ENCODE measurements around the gene GID8. TPM values are rescaled to one million over a fixed set of nuclear protein-coding genes. Genes with fewer than 3 reads are reported as not detected.

GID8 gene
- total and polyA plus RNA-seq, 5 experiments from 2014 or later = 20.2 to 61.2 (median 24.4) TPM

DNA sequence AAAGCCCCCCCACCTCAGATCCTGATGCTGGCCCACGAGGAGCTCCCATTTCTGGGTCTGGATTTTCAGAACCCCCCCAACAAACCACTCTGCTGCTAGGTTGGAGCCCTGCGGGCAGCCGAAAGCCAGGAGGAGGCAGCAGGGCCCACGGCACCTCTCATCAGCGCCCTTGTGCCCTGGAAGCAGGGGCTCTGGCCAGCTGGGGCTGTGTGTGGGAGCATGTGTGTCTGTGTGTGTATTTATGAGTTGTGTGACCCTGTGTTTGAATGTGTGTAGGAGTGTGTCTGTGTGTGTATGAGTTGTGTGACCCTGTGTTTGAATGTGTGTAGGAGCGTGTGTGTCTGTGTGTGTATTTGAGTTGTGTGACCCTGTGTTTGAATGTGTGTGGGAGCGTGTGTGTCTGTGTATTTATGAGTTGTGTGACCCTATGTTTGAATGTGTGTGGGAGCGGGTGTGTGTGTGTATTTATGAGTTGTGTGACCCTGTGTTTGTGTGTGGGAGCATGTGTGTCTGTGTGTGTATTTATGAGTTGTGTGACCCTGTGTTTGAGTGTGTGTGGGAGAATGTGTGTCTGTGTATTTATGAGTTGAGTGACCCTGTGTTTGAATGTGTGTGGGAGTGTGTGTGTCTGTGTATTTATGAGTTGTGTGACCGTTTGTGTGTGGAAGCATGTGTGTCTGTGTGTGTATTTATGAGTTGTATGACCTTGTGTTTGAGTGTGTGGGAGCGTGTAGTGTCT, 33.4 kb downstream of the GID8 start:
- POLR2A ChIA-PET = interaction anchor here (1.7 kb wide), 1 partner anchor 68 kb away, joined by 6 read pairs; no protein-coding TSS in a partner anchor
- Mint-ChIP-seq H3K4me3 (peak overlapping the region in 8 of 10 donors; percentile 37 to 88 (median 79)), H3K27me3 (peaks cover 16 to 47% (median 30%) of the 10 kb centered on the region in 5 donors), H3K4me1 (peaks cover 13 to 22% (median 20%) of the 10 kb centered on the region in 4 donors), H3K9me3 (no peaks in the 10 kb centered on the region), H3K36me3 (no peaks in the 10 kb centered on the region), H3K27ac (peak overlapping the region in 3 of 10 donors; percentile 36 to 54 (median 50))
- DNase-seq = no peak
- no peak for ATAC-seq

- peak overlapping the region in 6 of 10 donors; percentile 42 to 83 (median 60) for H3K27ac Mint-ChIP-seq
- POLR2A ChIA-PET = interaction anchor here (0.7 to 1.6 kb wide), 4 partner anchors 13 to 205 kb away, joined by 3 to 8 read pairs (median 5); partner anchors contain the start of gene GID8
Measured at GRCh38 chr20:62971950-62972844, 34.2 kb downstream of the GID8 start.

DNA sequence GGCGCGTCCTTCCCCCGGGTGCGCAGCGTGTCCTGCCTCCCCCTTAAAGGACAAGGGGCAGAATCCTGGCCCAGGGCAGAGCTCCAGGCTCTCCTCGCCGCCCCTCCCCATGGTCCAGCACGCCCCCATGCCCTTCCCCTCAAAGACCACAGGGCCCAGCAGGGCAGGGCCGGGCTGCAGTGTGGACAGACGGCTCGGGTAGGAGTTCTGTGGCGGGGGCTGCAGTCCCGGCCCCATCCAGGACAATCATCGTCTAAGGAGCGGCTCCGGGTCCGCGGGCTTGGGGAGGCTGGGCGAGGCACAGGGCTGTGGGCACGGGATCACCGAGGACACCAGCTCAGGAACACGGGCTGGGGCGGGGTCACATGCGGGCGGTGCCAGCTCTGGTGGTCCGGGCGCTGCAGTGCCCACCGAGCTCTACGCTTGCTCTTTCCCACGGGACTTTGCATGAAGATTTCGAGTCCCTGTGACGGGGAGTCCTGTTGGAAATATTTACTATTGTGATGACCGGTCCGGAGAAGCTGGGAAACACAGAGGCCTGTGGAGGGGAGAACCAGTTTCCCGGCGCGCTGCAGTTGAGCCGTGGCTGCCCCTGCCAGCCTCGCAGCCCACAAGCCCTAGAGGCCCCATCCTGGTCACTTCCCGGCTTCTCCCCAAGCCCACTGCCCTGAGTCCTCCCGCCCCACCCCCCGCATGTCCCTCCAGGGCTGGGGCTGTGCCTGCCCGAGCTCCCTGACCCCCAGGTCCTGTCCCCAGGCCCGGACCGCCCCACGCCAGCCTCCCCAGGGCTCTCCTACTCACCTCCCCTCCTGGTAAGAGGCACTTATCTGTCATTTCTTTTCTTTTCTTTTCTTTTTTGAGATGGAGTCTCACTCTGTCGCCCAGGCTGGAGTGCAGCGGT, 35.1 kb downstream of the GID8 start:
- ATAC-seq = no peak
- H3K4me1 Mint-ChIP-seq = peaks cover 17 to 34% (median 28%) of the 10 kb centered on the region in 4 donors
- DNase-seq = no peak
- peak overlapping the region in 9 of 10 donors; percentile 31 to 91 (median 75) for H3K4me3 Mint-ChIP-seq
- H3K36me3 Mint-ChIP-seq = no peaks in the 10 kb centered on the region
- no peaks in the 10 kb centered on the region for H3K9me3 Mint-ChIP-seq
- H3K27me3 Mint-ChIP-seq = peaks cover 16 to 58% (median 33%) of the 10 kb centered on the region in 5 donors
- H3K27ac Mint-ChIP-seq = peak overlapping the region in 1 of 10 donors; percentile 78
- POLR2A ChIA-PET = interaction anchor here (0.7 to 1.6 kb wide), 4 partner anchors 14 to 204 kb away, joined by 3 to 8 read pairs (median 5); partner anchors contain the start of gene GID8

More at GRCh38 chr20:62971950-62972844, 34.2 kb downstream of the GID8 start:
- peaks cover 16 to 50% (median 32%) of the 10 kb centered on the region in 5 donors for H3K27me3 Mint-ChIP-seq
- peaks cover 13 to 25% (median 20%) of the 10 kb centered on the region in 4 donors for H3K4me1 Mint-ChIP-seq
- no peaks in the 10 kb centered on the region for H3K9me3 Mint-ChIP-seq
- no peaks in the 10 kb centered on the region for H3K36me3 Mint-ChIP-seq
- ATAC-seq (peak; percentile 99), DNase-seq (peak; percentile 72 to 91 (median 80))
- peak overlapping the region; percentile 74 to 91 (median 81) for H3K4me3 Mint-ChIP-seq

DNA sequence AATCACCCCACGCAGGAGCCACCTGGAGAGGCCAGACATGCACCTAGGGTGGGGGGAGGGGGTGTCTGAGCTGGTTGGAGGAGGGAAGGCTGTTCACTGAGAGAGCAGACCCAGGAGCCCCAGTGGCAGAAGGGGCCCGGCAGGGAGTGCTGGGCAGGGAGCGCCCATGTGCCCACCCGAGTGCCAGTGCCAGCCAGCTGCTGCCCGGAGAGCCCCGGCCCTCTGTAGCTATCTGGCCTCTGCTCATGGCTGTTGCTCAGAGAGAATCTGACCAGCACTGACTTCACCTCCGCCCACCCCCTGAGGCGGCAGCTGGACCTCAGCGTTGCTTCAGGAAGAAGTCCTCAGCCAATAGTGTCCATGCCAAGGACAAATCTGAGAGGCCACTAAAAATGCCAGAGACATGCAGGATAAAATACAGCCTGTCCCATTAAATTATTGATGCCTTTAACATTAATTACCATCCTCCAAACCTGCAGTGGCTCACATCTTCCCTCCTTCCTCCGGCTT, 37.4 kb downstream of the GID8 start:
- POLR2A ChIA-PET = interaction anchor here (0.6 to 1.6 kb wide), 2 partner anchors 17 to 55 kb away, joined by 3 to 4 read pairs; no protein-coding TSS in a partner anchor
- Mint-ChIP-seq H3K27me3 (peaks cover 16 to 78% (median 38%) of the 10 kb centered on the region in 5 donors), H3K9me3 (no peaks in the 10 kb centered on the region), H3K27ac (peak overlapping the region in 3 of 10 donors; percentile 52 to 64 (median 55)), H3K4me1 (peaks cover 21 to 54% (median 38%) of the 10 kb centered on the region in 4 donors), H3K4me3 (no peak overlapping the region), H3K36me3 (no peaks in the 10 kb centered on the region)
- ATAC-seq (no peak), DNase-seq (no peak)

GRCh38 chr20:62975812-62976508, 38.0 kb downstream of the GID8 start:
- Mint-ChIP-seq H3K36me3 (no peaks in the 10 kb centered on the region), H3K4me3 (peak overlapping the region in 2 of 10 donors; percentile 11 to 43), H3K9me3 (no peaks in the 10 kb centered on the region), H3K27me3 (peaks cover 18 to 82% (median 42%) of the 10 kb centered on the region in 5 donors), H3K27ac (peak overlapping the region in 5 of 10 donors; percentile 40 to 85 (median 62)), H3K4me1 (peaks cover 22 to 59% (median 42%) of the 10 kb centered on the region in 4 donors)
- ATAC-seq = no peak
- DNase-seq = no peak
- POLR2A ChIA-PET = interaction anchor here (1.6 kb wide), 1 partner anchor 55 kb away, joined by 3 read pairs; no protein-coding TSS in a partner anchor

- Mint-ChIP-seq H3K36me3 (no peaks in the 10 kb centered on the region), H3K9me3 (no peaks in the 10 kb centered on the region), H3K27me3 (peaks cover 12 to 84% (median 35%) of the 10 kb centered on the region in 5 donors), H3K27ac (peak overlapping the region in 3 of 10 donors; percentile 64 to 77 (median 69)), H3K4me1 (peaks cover 20 to 60% (median 42%) of the 10 kb centered on the region in 4 donors), H3K4me3 (no peak overlapping the region)
- no peak for DNase-seq
- POLR2A ChIA-PET = interaction anchor here (1.3 to 1.6 kb wide), 3 partner anchors 22 to 56 kb away, joined by 3 to 5 read pairs (median 4); no protein-coding TSS in a partner anchor
- ATAC-seq = no peak
Measured at GRCh38 chr20:62976886-62977285, 38.9 kb downstream of the GID8 start.

DNA sequence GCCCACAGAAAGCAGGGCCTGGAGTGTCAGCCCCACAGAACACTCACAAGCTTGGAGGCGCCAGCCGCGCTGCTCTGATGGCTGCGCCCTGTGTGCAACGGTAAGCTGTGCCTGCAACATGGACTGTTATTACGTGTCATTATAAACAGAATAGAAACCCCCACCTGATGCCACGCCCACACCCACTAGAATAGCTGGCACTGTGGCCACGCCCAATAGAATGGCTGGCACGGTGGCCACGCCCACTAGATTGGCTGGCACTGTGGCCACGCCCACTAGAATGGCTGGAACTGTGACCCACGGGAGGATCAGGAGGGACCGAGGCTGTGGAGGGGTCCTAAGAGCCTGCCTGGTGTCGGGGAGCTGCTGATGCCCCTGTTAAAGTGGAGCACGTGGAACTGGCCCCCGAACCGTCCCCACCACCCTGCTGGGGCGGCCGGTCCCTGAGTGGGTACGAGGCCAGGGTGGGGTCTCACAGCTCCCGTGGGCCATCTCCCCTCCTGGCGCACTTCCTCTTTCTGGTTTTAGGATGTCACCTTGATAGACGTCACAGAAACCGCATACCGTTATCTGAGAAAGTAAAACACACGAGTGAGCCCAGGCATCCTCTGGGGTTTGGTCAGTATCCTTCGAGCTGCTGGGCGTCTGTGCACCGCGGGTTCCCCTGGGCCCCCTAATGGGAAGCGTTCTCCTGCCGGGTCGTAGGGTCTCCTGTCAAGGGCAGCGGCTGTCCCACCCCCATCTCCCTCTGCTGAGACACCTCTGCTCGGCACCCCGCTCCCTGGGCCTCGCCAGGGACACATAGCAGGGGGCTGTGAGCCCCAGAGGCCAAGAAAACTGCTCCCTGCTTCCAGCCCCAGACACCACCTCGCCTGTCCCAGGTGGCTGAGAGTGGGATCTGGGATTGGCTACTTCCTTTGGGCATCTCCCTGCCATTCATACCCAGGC, 39.9 kb downstream of the GID8 start:
- POLR2A ChIA-PET = interaction anchor here (1.0 to 1.6 kb wide), 3 partner anchors 23 to 61 kb away, joined by 3 to 5 read pairs (median 4); no protein-coding TSS in a partner anchor
- peak; percentile 65 to 87 (median 78) for DNase-seq
- H3K4me3 Mint-ChIP-seq = peak overlapping the region; percentile 58 to 79 (median 74)
- peaks cover 6 to 82% (median 30%) of the 10 kb centered on the region in 5 donors for H3K27me3 Mint-ChIP-seq
- H3K9me3 Mint-ChIP-seq = no peaks in the 10 kb centered on the region
- peaks cover 14 to 61% (median 42%) of the 10 kb centered on the region in 4 donors for H3K4me1 Mint-ChIP-seq
- H3K27ac Mint-ChIP-seq = peak overlapping the region in 9 of 10 donors; percentile 19 to 91 (median 79)
- H3K36me3 Mint-ChIP-seq = no peaks in the 10 kb centered on the region
- ATAC-seq = peak; percentile 65 to 76

DNA sequence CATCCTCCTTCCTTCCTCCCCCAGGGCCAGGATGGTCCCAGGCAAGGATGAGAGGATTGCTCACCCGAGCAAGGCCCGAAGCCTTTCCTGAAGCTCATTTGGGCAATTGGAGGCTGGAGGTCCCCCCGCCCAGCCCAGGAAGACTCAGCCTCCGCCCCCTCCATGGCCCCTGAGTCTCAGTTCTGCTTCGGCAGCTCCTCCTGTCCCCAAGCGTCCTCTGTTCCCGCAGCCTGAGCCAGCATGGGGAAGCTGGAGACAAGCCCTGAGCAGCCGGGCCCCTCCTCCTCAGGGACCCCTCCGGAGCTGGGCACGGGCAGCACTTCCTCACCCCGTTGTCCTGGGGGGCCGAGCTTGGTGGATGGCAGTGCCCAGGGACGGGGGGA, 40.6 kb downstream of the GID8 start:
- Mint-ChIP-seq H3K27me3 (peaks cover 5 to 80% (median 32%) of the 10 kb centered on the region in 5 donors), H3K9me3 (no peaks in the 10 kb centered on the region), H3K36me3 (no peaks in the 10 kb centered on the region)

GRCh38 chr20:62979310-62979709, 41.4 kb downstream of the GID8 start:
- POLR2A ChIA-PET = interaction anchor here (0.5 to 0.7 kb wide), 2 partner anchors 31 to 34 kb away, joined by 3 to 6 read pairs; no protein-coding TSS in a partner anchor
- DNase-seq (no peak), ATAC-seq (no peak)
- Mint-ChIP-seq H3K27ac (peak overlapping the region in 2 of 10 donors; percentile 31 to 40), H3K4me3 (peak overlapping the region in 2 of 10 donors; percentile 30 to 37), H3K36me3 (no peaks in the 10 kb centered on the region), H3K27me3 (peaks cover 3 to 76% (median 29%) of the 10 kb centered on the region in 5 donors), H3K4me1 (peaks cover 14 to 56% (median 39%) of the 10 kb centered on the region in 4 donors), H3K9me3 (no peaks in the 10 kb centered on the region)

More for the DNA sequence above, 40.6 kb downstream of the GID8 start:
- H3K4me3 Mint-ChIP-seq = peak overlapping the region in 6 of 10 donors; percentile 64 to 79 (median 74)
- H3K27ac Mint-ChIP-seq = peak overlapping the region in 7 of 10 donors; percentile 25 to 91 (median 79)
- no peak for DNase-seq
- no peak for ATAC-seq
- peaks cover 14 to 60% (median 39%) of the 10 kb centered on the region in 4 donors for H3K4me1 Mint-ChIP-seq
- POLR2A ChIA-PET = interaction anchor here (1.0 kb wide), 1 partner anchor 62 kb away, joined by 3 read pairs; no protein-coding TSS in a partner anchor

Data from naive thymus-derived CD8-positive, alpha-beta T cell (primary cell).